Rectal smooth muscle tissue (tissue), 1 donor: Measurements from ENCODE around the gene TFAP2A.

Experiments
- H3K27ac ChIP-seq: one replicate; pipeline ENCODE4 v1.7.0; 2013; ENCODE audit warnings: low read depth, low read length, inconsistent platforms
- H3K27me3 ChIP-seq: one replicate; pipeline ENCODE4 v1.7.0; 2013; ENCODE audit warnings: low read length; ENCODE audit not compliant: control insufficient read depth, insufficient read depth
- H3K36me3 ChIP-seq: one replicate; pipeline ENCODE4 v1.7.0; 2013; ENCODE audit warnings: low read length; ENCODE audit not compliant: control insufficient read depth, insufficient read depth
- H3K4me1 ChIP-seq: one replicate; pipeline ENCODE4 v1.7.0; 2013; ENCODE audit warnings: low read length; ENCODE audit not compliant: control insufficient read depth, insufficient read depth
- H3K4me3 ChIP-seq: one replicate; pipeline ENCODE4 v1.7.0; 2013; ENCODE audit warnings: low read length
- H3K9ac ChIP-seq: one replicate; pipeline ENCODE4 v1.7.0; 2013; ENCODE audit warnings: low read length

The TFAP2A gene

DNA sequence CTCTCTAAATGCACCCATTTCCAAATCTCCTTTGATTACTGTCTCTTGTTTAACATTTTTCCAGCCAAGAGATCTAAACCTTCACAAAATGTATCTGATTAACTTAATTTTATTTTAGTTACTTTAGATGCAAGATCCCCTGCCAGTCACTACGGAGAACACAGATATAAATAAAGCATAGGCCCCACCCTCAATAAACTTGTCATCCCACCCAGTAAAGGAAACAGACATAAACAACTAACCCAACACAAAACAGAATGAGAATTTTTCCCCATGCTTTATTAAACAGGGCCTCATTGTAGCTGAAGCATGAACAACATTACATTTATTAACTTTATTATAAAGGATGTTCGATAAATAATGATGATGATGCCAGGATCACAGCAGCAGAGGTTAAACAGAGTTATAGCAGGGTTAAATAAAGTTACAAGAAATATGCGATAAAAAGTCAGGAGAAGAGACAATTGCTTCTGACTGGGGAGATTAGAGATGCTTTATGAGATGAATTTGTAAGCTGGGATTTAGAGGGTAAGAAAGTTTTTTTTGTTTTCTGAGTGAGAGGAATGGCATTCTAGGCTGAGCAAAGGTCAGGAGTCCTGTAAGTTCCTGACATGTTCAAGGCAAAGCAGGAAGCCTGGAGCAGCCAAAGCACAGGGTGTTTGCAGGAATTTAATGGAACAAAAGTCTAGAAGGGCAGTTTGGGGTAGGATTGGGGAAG, 41.1 kb downstream of the TFAP2A start:
- H3K27ac ChIP-seq = no peak overlapping the region
- no peaks in the 10 kb centered on the region for H3K36me3 ChIP-seq
- no peak overlapping the region for H3K9ac ChIP-seq
- H3K27me3 ChIP-seq = no peaks in the 10 kb centered on the region
- H3K4me3 ChIP-seq = no peak overlapping the region
- no peaks in the 10 kb centered on the region for H3K4me1 ChIP-seq

DNA sequence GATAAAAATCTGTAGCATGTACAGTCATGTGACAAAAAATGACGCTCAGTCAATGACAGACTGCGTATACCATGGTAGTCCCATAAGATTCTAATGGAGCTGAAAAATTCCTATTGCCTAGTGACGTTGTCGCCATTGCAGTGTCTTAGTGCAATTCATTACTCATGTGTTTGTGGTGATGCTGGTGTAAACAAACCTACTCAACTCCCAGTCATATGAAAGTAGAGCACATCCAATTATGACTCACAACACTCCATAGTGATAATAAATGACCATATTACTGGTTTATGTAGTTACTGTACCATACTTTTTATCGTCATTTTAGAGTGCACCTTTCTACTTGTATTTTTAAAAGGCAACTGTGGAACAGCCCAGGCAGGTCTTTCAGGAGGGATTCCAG, 45.0 kb downstream of the TFAP2A start:
- H3K36me3 ChIP-seq = no peaks in the 10 kb centered on the region
- no peaks in the 10 kb centered on the region for H3K4me1 ChIP-seq
- H3K9ac ChIP-seq = no peak overlapping the region
- no peak overlapping the region for H3K4me3 ChIP-seq
- no peaks in the 10 kb centered on the region for H3K27me3 ChIP-seq
- H3K27ac ChIP-seq = no peak overlapping the region

GRCh38 chr6:10368861-10369260, 46.0 kb downstream of the TFAP2A start:
- Histone ChIP-seq H3K9ac (no peak overlapping the region), H3K27ac (no peak overlapping the region), H3K4me3 (no peak overlapping the region), H3K4me1 (no peaks in the 10 kb centered on the region), H3K36me3 (no peaks in the 10 kb centered on the region), H3K27me3 (no peaks in the 10 kb centered on the region)

GRCh38 chr6:10363911-10364310, 51.0 kb downstream of the TFAP2A start:
- Histone ChIP-seq H3K36me3 (no peaks in the 10 kb centered on the region), H3K9ac (no peak overlapping the region), H3K27me3 (no peaks in the 10 kb centered on the region), H3K4me1 (no peaks in the 10 kb centered on the region), H3K4me3 (no peak overlapping the region), H3K27ac (no peak overlapping the region)

- Histone ChIP-seq H3K27ac (no peak overlapping the region), H3K36me3 (no peaks in the 10 kb centered on the region), H3K27me3 (no peaks in the 10 kb centered on the region), H3K4me1 (no peaks in the 10 kb centered on the region), H3K9ac (no peak overlapping the region), H3K4me3 (no peak overlapping the region)
These were observed 52.6 kb downstream of the TFAP2A start for GRCh38 chr6:10362300-10362699.

GRCh38 chr6:10361428-10361827, 53.4 kb downstream of the TFAP2A start:
- no peaks in the 10 kb centered on the region for H3K36me3 ChIP-seq
- H3K4me3 ChIP-seq = no peak overlapping the region
- no peaks in the 10 kb centered on the region for H3K27me3 ChIP-seq
- no peak overlapping the region for H3K27ac ChIP-seq
- H3K9ac ChIP-seq = no peak overlapping the region
- H3K4me1 ChIP-seq = no peaks in the 10 kb centered on the region

DNA sequence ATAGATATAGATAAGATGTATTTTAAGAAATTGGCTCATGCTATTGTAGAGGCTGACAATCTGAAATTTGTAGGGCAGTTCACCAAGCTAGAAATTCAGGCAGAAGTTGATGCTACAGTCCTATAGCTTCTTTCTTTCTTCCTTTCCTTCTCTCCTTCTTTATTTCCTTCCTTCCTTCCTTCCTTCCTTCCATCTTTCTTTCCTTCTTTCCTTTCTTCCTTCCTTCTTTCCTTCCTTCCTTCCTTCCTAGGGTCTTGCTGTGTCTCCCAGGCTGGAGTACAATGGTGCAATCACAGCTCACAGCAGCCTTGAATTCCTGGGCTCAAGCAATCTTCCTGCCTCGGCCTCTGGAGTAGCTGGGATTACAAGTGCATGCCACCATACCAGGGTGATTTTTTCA, 55.3 kb downstream of the TFAP2A start:
- Histone ChIP-seq H3K27ac (no peak overlapping the region), H3K4me3 (no peak overlapping the region), H3K27me3 (no peaks in the 10 kb centered on the region), H3K36me3 (no peaks in the 10 kb centered on the region), H3K4me1 (no peaks in the 10 kb centered on the region), H3K9ac (no peak overlapping the region)

DNA sequence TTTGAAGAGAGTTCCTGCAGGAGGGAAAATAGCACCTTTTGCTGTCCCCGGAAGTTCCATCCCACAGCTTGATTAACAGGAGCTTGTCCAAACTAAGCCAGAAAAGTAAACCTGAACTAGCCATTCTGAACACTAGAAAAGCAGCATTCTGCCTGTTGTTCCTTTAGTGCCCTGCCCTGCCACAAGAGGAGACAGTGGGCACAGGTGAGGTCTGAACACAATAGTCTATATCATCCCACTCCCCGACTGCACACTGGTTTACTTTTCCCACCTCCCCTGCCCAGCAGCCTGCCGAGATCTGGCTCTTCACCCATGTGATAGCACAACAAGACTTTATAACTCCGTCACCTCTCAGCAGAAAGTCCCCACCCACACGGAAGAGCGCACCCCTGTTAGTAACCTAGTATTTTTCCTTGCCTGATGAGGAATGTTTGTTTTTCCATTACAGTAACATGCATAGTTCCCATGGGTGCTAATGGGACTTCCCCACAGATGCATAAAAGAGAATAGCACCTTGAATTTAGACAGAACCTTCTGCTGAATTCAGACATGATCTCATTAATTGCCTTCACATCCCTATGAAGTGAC, 59.7 kb downstream of the TFAP2A start:
- no peaks in the 10 kb centered on the region for H3K27me3 ChIP-seq
- no peaks in the 10 kb centered on the region for H3K36me3 ChIP-seq
- no peak overlapping the region for H3K27ac ChIP-seq
- no peak overlapping the region for H3K4me3 ChIP-seq
- H3K4me1 ChIP-seq = no peaks in the 10 kb centered on the region
- H3K9ac ChIP-seq = no peak overlapping the region

- Histone ChIP-seq H3K36me3 (no peaks in the 10 kb centered on the region), H3K9ac (no peak overlapping the region), H3K4me3 (no peak overlapping the region), H3K4me1 (no peaks in the 10 kb centered on the region), H3K27me3 (no peaks in the 10 kb centered on the region), H3K27ac (no peak overlapping the region)
These were observed 63.1 kb downstream of the TFAP2A start for GRCh38 chr6:10351791-10352190.

DNA sequence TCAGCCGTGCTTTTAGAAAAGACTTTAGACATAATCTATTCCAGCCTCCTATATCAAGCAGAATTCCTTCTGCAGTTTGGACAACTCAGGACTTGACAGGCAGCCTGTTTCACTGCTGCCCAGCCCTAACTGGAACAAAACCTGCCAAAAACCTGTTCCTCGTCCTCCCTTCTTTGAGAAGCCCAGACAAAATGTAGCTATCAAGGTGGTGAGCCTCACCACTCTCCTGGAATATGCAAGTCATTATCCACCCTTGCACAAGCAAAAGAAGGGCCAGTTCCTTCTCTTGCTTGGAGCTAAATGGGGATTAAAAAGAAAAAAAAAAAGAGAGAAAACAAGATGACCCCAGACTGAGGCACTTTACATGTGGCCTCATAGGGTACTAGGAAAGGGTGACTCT, 64.2 kb downstream of the TFAP2A start:
- no peak overlapping the region for H3K4me3 ChIP-seq

DNA sequence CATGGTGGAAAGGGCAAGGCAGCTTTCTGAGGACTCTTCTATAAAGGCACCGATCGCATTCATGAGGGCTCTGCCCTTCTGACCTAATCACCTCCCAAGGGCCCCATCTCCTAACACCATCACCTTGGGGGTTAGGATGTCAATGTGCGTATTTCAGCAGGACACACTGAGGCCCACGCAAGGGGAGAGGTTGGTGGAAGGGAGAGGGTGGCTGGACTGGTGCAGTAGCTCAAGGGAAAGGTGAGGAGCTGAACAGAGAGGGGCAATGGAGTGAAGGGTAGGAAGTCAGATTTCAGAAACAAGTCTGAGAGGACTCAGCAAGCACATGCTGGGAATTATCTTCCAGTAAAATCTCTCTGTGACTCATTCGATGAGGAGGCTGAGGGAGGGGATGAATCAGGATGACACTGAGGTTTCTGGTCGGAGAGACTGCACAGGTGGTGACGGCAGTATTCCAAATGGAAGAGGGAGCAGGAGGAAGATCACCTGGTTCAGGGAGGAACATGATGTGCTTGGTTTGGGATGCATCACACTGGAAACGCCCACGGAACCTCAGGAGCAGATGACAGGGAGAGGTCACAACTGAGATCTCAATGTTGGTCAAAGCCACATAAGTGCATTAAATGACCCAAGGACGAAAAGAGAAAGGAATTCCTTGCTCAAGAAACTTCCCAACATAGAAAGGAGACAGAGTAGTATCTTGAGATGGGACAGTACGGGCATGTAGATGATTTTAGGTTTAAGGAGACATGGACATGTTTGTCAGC, 67.1 kb downstream of the TFAP2A start:
- no peaks in the 10 kb centered on the region for H3K4me1 ChIP-seq
- no peak overlapping the region for H3K27ac ChIP-seq
- H3K36me3 ChIP-seq = no peaks in the 10 kb centered on the region
- no peaks in the 10 kb centered on the region for H3K27me3 ChIP-seq
- no peak overlapping the region for H3K9ac ChIP-seq
- no peak overlapping the region for H3K4me3 ChIP-seq

More for the DNA sequence above, 64.2 kb downstream of the TFAP2A start:
- H3K27me3 ChIP-seq = no peaks in the 10 kb centered on the region
- H3K27ac ChIP-seq = no peak overlapping the region
- H3K4me1 ChIP-seq = no peaks in the 10 kb centered on the region
- no peak overlapping the region for H3K9ac ChIP-seq
- no peaks in the 10 kb centered on the region for H3K36me3 ChIP-seq
